ENCODE measurements around the gene DAP. TPM values are rescaled to one million over a fixed set of nuclear protein-coding genes. Genes with fewer than 3 reads are reported as not detected.

The DAP gene
- total RNA-seq, 1 experiment from 2014 or later: 77.6 TPM

- TF ChIP-seq CTCF (IDR thresholded peaks at IDR 0.05; ENCODE audit: insufficient read depth in 1 of 2, low read depth in 1 of 2, low read length in 1 of 2, severe bottlenecking in 1 of 2, unreplicated experiment in 1 of 2): no peak
- no peak overlapping the region for H3K4me3 Mint-ChIP-seq (ENCODE audit: unreplicated experiment)
- no peaks in the 10 kb centered on the region for H3K27me3 Mint-ChIP-seq (ENCODE audit: insufficient read depth, unreplicated experiment)
- no TSS peak for BruUV-seq (replicated peaks)
- no peaks in the 10 kb centered on the region for H3K4me1 Mint-ChIP-seq (ENCODE audit: low read depth, unreplicated experiment)
- H3K27me3 ChIP-seq (replicated peaks; ENCODE audit: control insufficient read depth, insufficient read depth, low read length): no peaks in the 10 kb centered on the region
- H3K9me3 ChIP-seq: no peaks in the 10 kb centered on the region
- no peak overlapping the region for H3K4me3 ChIP-seq (ENCODE audit: low read depth, low read length)
- POLR2A ChIA-PET: no interaction called here
- intact Hi-C loops (cut with micrococcal nuclease; ENCODE audit: unreplicated experiment): no loop called here
- H3K9me3 Mint-ChIP-seq (ENCODE audit: unreplicated experiment): no peaks in the 10 kb centered on the region
- H3K4me1 ChIP-seq: no peaks in the 10 kb centered on the region
- no peak for DNase-seq
- H3K36me3 Mint-ChIP-seq (ENCODE audit: insufficient read depth, unreplicated experiment): peaks cover 27% of the 10 kb centered on the region
- H3K36me3 ChIP-seq (ENCODE audit: control insufficient read depth, insufficient read depth, low read length): no peaks in the 10 kb centered on the region; the same call in 1 of the 2 replicates
- CTCF ChIA-PET: no interaction called here
- H3K27ac Mint-ChIP-seq (ENCODE audit: unreplicated experiment): no peak overlapping the region
Observed at GRCh38 chr5:10752451-10752850, 8.6 kb downstream of the DAP start.

- H3K27me3 ChIP-seq (replicated peaks; ENCODE audit: control insufficient read depth, insufficient read depth, low read length): no peaks in the 10 kb centered on the region
- H3K4me1 Mint-ChIP-seq (ENCODE audit: low read depth, unreplicated experiment): no peaks in the 10 kb centered on the region
- H3K4me1 ChIP-seq: no peaks in the 10 kb centered on the region
- TF ChIP-seq CTCF (IDR thresholded peaks at IDR 0.05; ENCODE audit: insufficient read depth in 1 of 2, low read depth in 1 of 2, low read length in 1 of 2, severe bottlenecking in 1 of 2, unreplicated experiment in 1 of 2): no peak
- H3K4me3 ChIP-seq (ENCODE audit: low read depth, low read length): no peak overlapping the region
- DNase-seq: no peak
- H3K36me3 Mint-ChIP-seq (ENCODE audit: insufficient read depth, unreplicated experiment): peaks cover 20% of the 10 kb centered on the region
- intact Hi-C loops (cut with micrococcal nuclease; ENCODE audit: unreplicated experiment): no loop called here
- H3K27ac Mint-ChIP-seq (ENCODE audit: unreplicated experiment): no peak overlapping the region
- POLR2A ChIA-PET: no interaction called here
- BruUV-seq (replicated peaks): no TSS peak
- no peak overlapping the region for H3K4me3 Mint-ChIP-seq (ENCODE audit: unreplicated experiment)
- no peaks in the 10 kb centered on the region for H3K9me3 Mint-ChIP-seq (ENCODE audit: unreplicated experiment)
- no peaks in the 10 kb centered on the region for H3K27me3 Mint-ChIP-seq (ENCODE audit: insufficient read depth, unreplicated experiment)
- peaks cover 2% of the 10 kb centered on the region for H3K36me3 ChIP-seq (ENCODE audit: control insufficient read depth, insufficient read depth, low read length)
- CTCF ChIA-PET: no interaction called here
- H3K9me3 ChIP-seq: no peaks in the 10 kb centered on the region
Observed at GRCh38 chr5:10750909-10751308, 10.1 kb downstream of the DAP start.

- H3K4me3 Mint-ChIP-seq (ENCODE audit: unreplicated experiment): no peak overlapping the region
- no peak overlapping the region for H3K27ac Mint-ChIP-seq (ENCODE audit: unreplicated experiment)
- H3K9me3 Mint-ChIP-seq (ENCODE audit: unreplicated experiment): peaks cover 9% of the 10 kb centered on the region
- CTCF ChIA-PET: no interaction called here
- peaks cover 2% of the 10 kb centered on the region for H3K36me3 ChIP-seq (ENCODE audit: control insufficient read depth, insufficient read depth, low read length)
- no peaks in the 10 kb centered on the region for H3K27me3 ChIP-seq (replicated peaks; ENCODE audit: control insufficient read depth, insufficient read depth, low read length)
- no peaks in the 10 kb centered on the region for H3K9me3 ChIP-seq
- peaks cover 12% of the 10 kb centered on the region for H3K36me3 Mint-ChIP-seq (ENCODE audit: insufficient read depth, unreplicated experiment)
- no peaks in the 10 kb centered on the region for H3K27me3 Mint-ChIP-seq (ENCODE audit: insufficient read depth, unreplicated experiment)
- no peak for DNase-seq
- POLR2A ChIA-PET: no interaction called here
- no peaks in the 10 kb centered on the region for H3K4me1 ChIP-seq
- intact Hi-C loops (cut with micrococcal nuclease; ENCODE audit: unreplicated experiment): no loop called here
- H3K4me1 Mint-ChIP-seq (ENCODE audit: low read depth, unreplicated experiment): no peaks in the 10 kb centered on the region
- no TSS peak for BruUV-seq (replicated peaks)
- H3K4me3 ChIP-seq (ENCODE audit: low read depth, low read length): no peak overlapping the region
- TF ChIP-seq CTCF (IDR thresholded peaks at IDR 0.05; ENCODE audit: insufficient read depth in 1 of 2, low read depth in 1 of 2, low read length in 1 of 2, severe bottlenecking in 1 of 2, unreplicated experiment in 1 of 2): no peak
Observed at GRCh38 chr5:10747678-10748622, 13.1 kb downstream of the DAP start.

Data from Caco-2 (cell line).